Stimulated activated memory B cell treated with anti-CD40 and anti-IgM and Interleukin-4, amounts not matched to agents 10 μg/mL and 1 μg/mL and 100 μg/mL, for 72 hours (primary cell): Measurements from ENCODE around the gene ZNF263.

ENCODE experiments used
- ATAC-seq: fragments of 150-1000 bp; cut with Tn5 transposase; 2 replicates; pipeline ENCODE4 v1.10.0; 2021
- H3K27ac Mint-ChIP-seq: one replicate; pipeline ENCODE4 v1.8.0; 2022; ENCODE audit warnings: mild to moderate bottlenecking, mixed read lengths
- H3K27me3 Mint-ChIP-seq: one replicate; pipeline ENCODE4 v1.8.0; 2022; ENCODE audit warnings: mixed read lengths
- H3K36me3 Mint-ChIP-seq: one replicate; pipeline ENCODE4 v1.8.0; 2022; ENCODE audit warnings: mixed read lengths
- H3K4me1 Mint-ChIP-seq: one replicate; pipeline ENCODE4 v1.8.0; 2022; ENCODE audit warnings: mixed read lengths
- H3K4me3 Mint-ChIP-seq: one replicate; pipeline ENCODE4 v1.8.0; 2022; ENCODE audit warnings: mild to moderate bottlenecking, moderate library complexity, mixed read lengths
- H3K9me3 Mint-ChIP-seq: one replicate; pipeline ENCODE4 v1.8.0; 2022; ENCODE audit warnings: mixed read lengths

ZNF263 gene

GRCh38 chr16:3285131-3285530 is 1.8 kb downstream of the ZNF263 start:
- Mint-ChIP-seq H3K27ac (no peak overlapping the region), H3K4me3 (peak overlapping the region; percentile 92)

DNA sequence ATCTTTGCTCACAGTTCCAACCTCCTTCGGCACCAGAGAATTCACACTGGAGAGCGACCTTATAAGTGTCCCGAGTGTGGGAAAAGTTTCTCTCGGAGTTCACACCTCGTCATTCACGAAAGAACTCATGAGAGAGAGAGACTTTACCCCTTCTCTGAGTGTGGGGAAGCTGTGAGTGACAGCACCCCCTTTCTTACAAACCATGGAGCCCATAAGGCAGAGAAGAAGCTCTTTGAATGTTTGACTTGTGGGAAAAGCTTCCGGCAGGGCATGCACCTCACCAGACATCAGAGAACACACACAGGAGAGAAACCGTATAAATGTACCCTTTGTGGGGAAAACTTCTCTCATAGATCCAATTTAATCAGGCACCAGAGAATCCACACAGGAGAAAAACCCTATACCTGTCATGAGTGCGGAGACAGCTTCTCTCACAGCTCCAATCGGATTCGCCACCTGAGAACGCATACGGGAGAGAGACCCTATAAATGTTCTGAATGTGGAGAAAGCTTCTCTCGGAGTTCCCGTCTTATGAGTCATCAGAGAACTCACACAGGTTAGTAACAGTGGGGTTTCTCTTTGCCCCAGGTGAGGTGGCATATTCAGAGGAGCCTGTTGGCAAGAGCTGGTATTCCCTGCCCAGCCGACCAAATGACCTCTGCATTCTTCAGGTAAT is 6.8 kb downstream of the ZNF263 start:
- Mint-ChIP-seq H3K27me3 (no peaks in the 10 kb centered on the region), H3K4me1 (peaks cover 20% of the 10 kb centered on the region), H3K27ac (no peak overlapping the region), H3K4me3 (no peak overlapping the region), H3K36me3 (peaks cover 95% of the 10 kb centered on the region), H3K9me3 (peaks cover 26% of the 10 kb centered on the region)
- ATAC-seq: no peak

More at GRCh38 chr16:3285131-3285530, 1.8 kb downstream of the ZNF263 start:
- Mint-ChIP-seq H3K27me3 (no peaks in the 10 kb centered on the region), H3K4me1 (peaks cover 28% of the 10 kb centered on the region), H3K36me3 (peaks cover 65% of the 10 kb centered on the region), H3K9me3 (peaks cover 3% of the 10 kb centered on the region)
- ATAC-seq: no peak

DNA sequence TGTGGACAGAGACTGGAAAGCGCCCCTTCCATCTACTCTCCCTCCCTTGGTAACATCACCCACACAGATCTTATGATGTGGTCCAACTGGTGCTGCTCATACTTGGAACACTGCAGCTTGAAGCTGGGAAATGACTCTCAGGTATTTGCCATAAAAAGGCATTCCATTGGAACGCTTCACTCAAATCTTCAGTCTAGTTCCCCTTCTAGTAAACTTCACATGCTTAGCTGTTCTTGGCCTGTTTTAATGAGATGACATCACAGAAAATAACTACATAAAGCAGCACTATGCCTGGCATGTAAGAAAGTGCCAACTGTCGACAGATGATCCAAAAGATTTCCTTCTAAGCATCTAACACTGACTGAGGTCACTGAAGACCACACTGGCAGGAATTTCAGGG is 9.3 kb downstream of the ZNF263 start:
- H3K9me3 Mint-ChIP-seq: peaks cover 32% of the 10 kb centered on the region

DNA sequence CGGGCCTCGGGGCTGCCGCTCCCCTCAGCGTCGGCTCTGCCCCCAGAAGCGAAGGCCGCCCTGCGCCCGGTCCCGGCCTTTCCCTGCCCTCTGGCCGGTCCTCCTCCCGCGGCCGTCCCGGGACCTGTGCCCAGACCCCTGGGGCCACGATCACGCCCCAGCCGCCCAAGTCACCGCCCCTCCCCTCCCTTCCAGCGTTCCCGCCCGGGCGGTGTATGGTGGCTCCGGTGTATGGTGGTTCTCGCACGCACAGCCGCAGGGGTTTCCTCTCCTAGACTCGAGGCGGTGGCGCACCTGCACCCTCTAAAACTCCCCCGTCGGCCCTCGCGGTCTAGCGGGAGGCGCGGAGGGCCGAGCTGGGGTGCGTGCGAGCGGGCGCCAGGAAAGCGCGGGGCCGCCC is 11.9 kb downstream of the ZNF263 start:
- Mint-ChIP-seq H3K4me1 (peaks cover 17% of the 10 kb centered on the region), H3K27me3 (no peaks in the 10 kb centered on the region), H3K27ac (no peak overlapping the region), H3K4me3 (no peak overlapping the region), H3K36me3 (peaks cover 76% of the 10 kb centered on the region), H3K9me3 (peaks cover 36% of the 10 kb centered on the region)
- ATAC-seq: peak; percentile 27

More for the DNA sequence above, 9.3 kb downstream of the ZNF263 start:
- peaks cover 17% of the 10 kb centered on the region for H3K4me1 Mint-ChIP-seq
- H3K27ac Mint-ChIP-seq: no peak overlapping the region
- H3K27me3 Mint-ChIP-seq: no peaks in the 10 kb centered on the region
- H3K36me3 Mint-ChIP-seq: peaks cover 88% of the 10 kb centered on the region
- no peak overlapping the region for H3K4me3 Mint-ChIP-seq
- no peak for ATAC-seq

DNA sequence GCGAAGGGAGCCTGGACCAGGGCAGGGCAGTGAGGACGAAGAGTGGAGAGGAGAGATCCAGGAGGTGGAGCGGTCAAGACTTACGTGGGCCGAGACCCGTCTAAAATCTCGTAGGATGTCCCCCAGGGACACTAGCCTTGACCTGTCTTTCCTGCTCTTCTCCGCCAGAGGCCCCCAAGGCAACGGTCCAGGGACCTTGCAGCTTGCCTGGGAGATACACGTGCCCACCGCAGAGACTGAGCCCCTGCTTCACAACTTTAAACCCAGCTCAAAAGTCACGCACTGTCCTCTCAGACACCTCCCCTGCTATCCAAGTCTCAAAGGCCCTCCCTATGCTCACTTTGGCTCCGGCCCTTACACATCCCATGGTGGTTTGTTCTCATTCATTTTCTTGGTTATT is 12.5 kb downstream of the ZNF263 start:
- Mint-ChIP-seq H3K4me1 (peaks cover 17% of the 10 kb centered on the region), H3K27me3 (no peaks in the 10 kb centered on the region), H3K4me3 (no peak overlapping the region), H3K36me3 (peaks cover 76% of the 10 kb centered on the region), H3K27ac (no peak overlapping the region), H3K9me3 (peaks cover 38% of the 10 kb centered on the region)
- no peak for ATAC-seq

DNA sequence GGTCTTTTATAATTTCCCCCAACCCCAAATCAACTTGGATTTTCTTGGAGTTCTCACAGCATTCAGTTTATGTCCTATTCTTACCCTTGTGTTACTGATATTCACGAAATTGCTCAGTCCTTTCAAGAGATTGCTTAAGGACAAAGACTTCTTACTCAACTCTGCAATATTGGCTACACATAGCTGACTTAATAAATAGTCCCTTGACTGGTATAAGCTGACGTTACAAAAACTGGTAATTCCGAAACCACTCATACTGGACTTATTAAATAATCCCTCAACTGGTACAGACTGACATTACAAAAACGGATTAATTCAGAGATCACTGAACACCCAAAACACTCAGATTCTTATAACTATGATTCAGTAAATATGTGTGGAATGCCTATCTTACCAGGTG is 21.1 kb downstream of the ZNF263 start:
- Mint-ChIP-seq H3K27ac (peak overlapping the region; percentile 82), H3K4me3 (peak overlapping the region; percentile 84), H3K9me3 (peaks cover 18% of the 10 kb centered on the region), H3K27me3 (no peaks in the 10 kb centered on the region), H3K4me1 (peaks cover 8% of the 10 kb centered on the region), H3K36me3 (peaks cover 66% of the 10 kb centered on the region)
- ATAC-seq: no peak

GRCh38 chr16:3305109-3306068 is 22.1 kb downstream of the ZNF263 start, which contains the start of the genes TIGD7 and ZNF75A:
Gene TIGD7, minus strand, starts transcription at chr16:3305430. Its CDS starts 4,816 bp downstream, at chr16:3300614.
Gene ZNF75A, plus strand, starts transcription at chr16:3305497. Its CDS starts 2,932 bp downstream, at chr16:3308429.
- peak; percentile 99 for ATAC-seq
- peaks cover 8% of the 10 kb centered on the region for H3K4me1 Mint-ChIP-seq
- H3K4me3 Mint-ChIP-seq: peak within 1 kb of the TSS; percentile 84
- no peaks in the 10 kb centered on the region for H3K27me3 Mint-ChIP-seq
- peaks cover 66% of the 10 kb centered on the region for H3K36me3 Mint-ChIP-seq
- H3K9me3 Mint-ChIP-seq: peaks cover 14% of the 10 kb centered on the region
- peak within 1 kb of the TSS; percentile 82 for H3K27ac Mint-ChIP-seq

DNA sequence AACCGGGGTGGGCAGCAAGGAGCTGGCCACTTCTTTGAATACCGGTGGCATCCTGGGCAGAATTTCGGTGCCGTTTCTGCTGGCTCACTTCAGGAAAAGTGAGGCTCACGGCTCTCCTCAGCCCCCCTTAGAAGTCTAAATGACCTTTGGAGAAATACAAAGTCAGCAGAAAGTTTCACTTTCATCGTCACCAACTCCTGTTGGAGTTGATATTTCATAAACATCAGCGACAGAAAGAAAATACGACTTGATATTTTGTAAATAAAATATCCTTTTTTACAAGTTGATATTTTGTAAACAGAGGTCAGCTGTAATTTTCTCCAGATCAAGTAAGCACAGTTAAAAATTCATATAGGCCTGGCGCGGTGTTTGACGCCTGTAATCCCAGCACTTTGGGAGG is 22.8 kb downstream of the ZNF263 start:
- no peak for ATAC-seq
- Mint-ChIP-seq H3K4me3 (peak overlapping the region; percentile 84), H3K36me3 (peaks cover 66% of the 10 kb centered on the region)

DNA sequence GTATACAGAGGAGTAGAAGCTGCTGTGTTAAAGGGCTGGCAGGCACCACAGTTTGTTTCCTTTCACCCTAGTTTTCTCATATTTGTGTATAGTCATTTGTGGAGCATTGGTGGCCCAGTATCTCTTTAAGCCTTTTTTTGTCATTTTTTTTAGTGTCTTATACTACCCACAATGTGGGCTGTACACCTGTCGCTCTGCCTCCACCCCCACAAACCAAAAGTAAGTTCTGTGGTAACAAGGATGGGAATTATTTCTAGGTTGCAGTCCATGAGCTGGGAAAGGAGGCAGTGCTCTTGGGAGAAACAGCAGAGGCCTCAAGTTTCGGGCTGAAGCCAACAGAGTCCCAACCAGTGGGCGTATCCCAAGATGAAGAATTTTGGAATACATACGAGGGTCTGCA is 28.2 kb downstream of the ZNF263 start:
- no peak overlapping the region for H3K27ac Mint-ChIP-seq
- H3K9me3 Mint-ChIP-seq: peaks cover 43% of the 10 kb centered on the region

More for the DNA sequence above, 22.8 kb downstream of the ZNF263 start:
- Mint-ChIP-seq H3K27ac (peak overlapping the region; percentile 82), H3K4me1 (peaks cover 8% of the 10 kb centered on the region), H3K9me3 (peaks cover 15% of the 10 kb centered on the region), H3K27me3 (no peaks in the 10 kb centered on the region)

DNA sequence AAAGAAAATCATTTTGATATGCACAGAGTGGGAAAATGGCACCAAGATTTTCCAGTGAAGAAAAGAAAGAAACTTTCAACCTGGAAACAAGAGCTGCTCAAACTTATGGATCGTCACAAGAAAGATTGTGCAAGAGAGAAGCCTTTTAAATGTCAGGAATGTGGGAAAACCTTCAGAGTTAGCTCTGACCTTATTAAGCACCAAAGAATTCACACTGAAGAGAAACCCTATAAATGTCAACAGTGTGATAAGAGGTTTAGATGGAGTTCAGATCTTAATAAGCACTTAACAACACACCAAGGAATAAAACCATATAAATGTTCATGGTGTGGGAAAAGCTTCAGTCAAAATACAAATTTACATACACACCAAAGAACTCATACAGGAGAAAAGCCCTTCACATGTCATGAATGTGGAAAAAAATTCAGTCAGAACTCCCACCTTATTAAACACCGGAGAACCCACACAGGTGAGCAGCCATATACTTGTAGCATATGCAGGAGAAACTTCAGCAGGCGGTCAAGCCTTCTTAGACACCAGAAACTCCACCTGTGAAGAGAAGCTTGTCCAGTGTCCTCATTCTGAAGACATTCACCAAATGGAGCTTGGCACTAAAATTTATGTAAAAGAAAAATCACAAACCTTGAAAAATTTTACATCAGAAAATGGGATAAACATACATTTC is 34.2 kb downstream of the ZNF263 start:
- Mint-ChIP-seq H3K27ac (no peak overlapping the region), H3K9me3 (peaks cover 43% of the 10 kb centered on the region), H3K4me1 (no peaks in the 10 kb centered on the region), H3K27me3 (no peaks in the 10 kb centered on the region), H3K4me3 (no peak overlapping the region), H3K36me3 (peaks cover 80% of the 10 kb centered on the region)
- no peak for ATAC-seq

More for the DNA sequence above, 28.2 kb downstream of the ZNF263 start:
- ATAC-seq: no peak
- H3K4me3 Mint-ChIP-seq: no peak overlapping the region
- H3K4me1 Mint-ChIP-seq: no peaks in the 10 kb centered on the region
- no peaks in the 10 kb centered on the region for H3K27me3 Mint-ChIP-seq
- H3K36me3 Mint-ChIP-seq: peaks cover 93% of the 10 kb centered on the region

DNA sequence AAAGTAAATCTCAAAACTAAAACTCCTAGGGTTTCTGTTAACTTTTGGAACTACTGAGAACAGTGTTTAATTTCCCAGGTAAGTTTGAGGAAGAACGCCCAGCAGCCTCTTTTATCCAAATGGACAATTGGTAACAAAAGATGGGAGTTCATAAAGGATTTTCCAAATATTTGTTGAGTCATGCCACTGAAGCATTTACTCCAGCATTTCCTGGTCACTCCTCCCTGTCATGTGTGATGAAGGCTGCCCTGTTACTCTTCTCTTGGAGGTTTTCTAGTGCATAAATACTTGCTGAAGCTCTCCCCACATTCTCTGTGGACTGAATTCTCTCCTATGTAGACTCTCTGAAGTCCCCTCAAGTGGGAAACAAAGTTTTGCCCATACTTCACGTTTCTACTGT is 38.5 kb downstream of the ZNF263 start:
- no peak overlapping the region for H3K4me3 Mint-ChIP-seq
- peaks cover 18% of the 10 kb centered on the region for H3K9me3 Mint-ChIP-seq
- H3K36me3 Mint-ChIP-seq: peaks cover 47% of the 10 kb centered on the region
- no peaks in the 10 kb centered on the region for H3K4me1 Mint-ChIP-seq
- H3K27me3 Mint-ChIP-seq: no peaks in the 10 kb centered on the region
- no peak for ATAC-seq
- H3K27ac Mint-ChIP-seq: no peak overlapping the region

DNA sequence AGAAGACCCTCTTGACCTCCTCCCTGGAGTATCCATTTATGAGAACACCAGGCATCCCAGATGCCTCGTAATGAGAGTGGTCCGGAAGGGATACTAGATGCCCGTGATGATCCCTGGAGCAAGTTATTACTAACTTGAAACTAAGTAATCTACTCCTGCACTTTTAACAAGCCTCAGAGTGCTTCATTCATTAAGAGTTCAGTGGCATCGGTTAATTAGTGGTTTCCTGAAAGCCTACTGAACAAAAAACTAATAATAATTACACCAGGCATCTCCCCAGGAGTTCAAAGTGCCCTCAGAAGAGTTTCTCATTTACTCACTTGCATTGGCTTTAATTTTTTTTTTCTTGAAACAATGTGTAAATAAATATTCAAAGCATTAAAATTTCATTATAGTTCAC is 44.2 kb downstream of the ZNF263 start:
- Mint-ChIP-seq H3K27ac (no peak overlapping the region), H3K27me3 (no peaks in the 10 kb centered on the region), H3K4me3 (no peak overlapping the region), H3K9me3 (peaks cover 15% of the 10 kb centered on the region), H3K4me1 (no peaks in the 10 kb centered on the region), H3K36me3 (peaks cover 27% of the 10 kb centered on the region)
- ATAC-seq: no peak

DNA sequence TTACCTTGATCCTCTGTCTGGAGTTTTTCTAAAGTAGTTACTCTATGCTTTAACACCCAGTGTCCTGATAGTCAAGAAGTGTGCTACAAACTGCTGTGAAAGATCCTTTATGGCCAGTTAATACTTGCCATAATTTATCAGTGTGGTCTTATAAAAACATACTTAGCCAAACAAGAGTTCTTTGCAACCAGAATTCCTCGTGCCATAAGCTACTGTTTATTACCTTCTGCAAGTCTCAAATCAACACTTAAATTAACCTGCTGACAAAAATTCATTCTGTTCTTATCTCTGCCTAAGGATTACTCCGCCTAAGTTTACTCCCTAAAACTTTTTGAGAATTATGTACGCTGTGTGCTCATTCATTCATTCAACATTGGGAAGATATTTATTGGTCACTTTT is 44.8 kb downstream of the ZNF263 start:
- no peak overlapping the region for H3K27ac Mint-ChIP-seq
- no peaks in the 10 kb centered on the region for H3K4me1 Mint-ChIP-seq
- ATAC-seq: no peak
- peaks cover 15% of the 10 kb centered on the region for H3K9me3 Mint-ChIP-seq
- H3K27me3 Mint-ChIP-seq: no peaks in the 10 kb centered on the region
- peaks cover 23% of the 10 kb centered on the region for H3K36me3 Mint-ChIP-seq
- no peak overlapping the region for H3K4me3 Mint-ChIP-seq

- peaks cover 16% of the 10 kb centered on the region for H3K9me3 Mint-ChIP-seq
- ATAC-seq: no peak
- H3K4me1 Mint-ChIP-seq: no peaks in the 10 kb centered on the region
- H3K27ac Mint-ChIP-seq: no peak overlapping the region
- no peak overlapping the region for H3K4me3 Mint-ChIP-seq
- H3K27me3 Mint-ChIP-seq: no peaks in the 10 kb centered on the region
- H3K36me3 Mint-ChIP-seq: peaks cover 23% of the 10 kb centered on the region
Observed at GRCh38 chr16:3328643-3329042, 45.4 kb downstream of the ZNF263 start.
